SK-N-SH (cell line): ENCODE data around the gene LPIN1.

Experiments
- EP300 ChIP-seq, 2 experiments: IDR thresholded peaks; 2 replicates each; pipeline versions ENCODE4 v1.4.0 to v1.6.1; 2012; ENCODE audit warnings: borderline replicate concordance in 1 of 2, low read depth in 1 of 2, low read length in 1 of 2
- FOXM1 ChIP-seq: IDR thresholded peaks from 2 replicates; pipeline ENCODE4 v1.4.0; 2012; ENCODE audit warnings: low read depth, mild to moderate bottlenecking
- IRF3 ChIP-seq: fragments of 150-350 bp; IDR thresholded peaks from 2 replicates; pipeline ENCODE4 v1.6.1; 2016; ENCODE audit warnings: mild to moderate bottlenecking, low read depth, low read length
- POLR2AphosphoS5 ChIP-seq: IDR thresholded peaks from 2 replicates; pipeline ENCODE4 v1.6.1; 2012; ENCODE audit warnings: low read depth, low read length
- TAF1 ChIP-seq: IDR thresholded peaks from 2 replicates; pipeline ENCODE4 v1.6.1; 2012; ENCODE audit warnings: low read depth, mild to moderate bottlenecking, low read length, moderate library complexity, borderline replicate concordance
- TCF12 ChIP-seq: IDR thresholded peaks from 2 replicates; pipeline ENCODE4 v1.4.0; 2012
- TEAD4 ChIP-seq: IDR thresholded peaks from 2 replicates; pipeline ENCODE4 v1.4.0; 2012; ENCODE audit warnings: mild to moderate bottlenecking, borderline replicate concordance; ENCODE audit not compliant: insufficient read depth
- TF ChIP-seq, protein P1 (sequence below): fragments of 200-600 bp; sonication (generic); IDR thresholded peaks from 2 replicates; pipeline ENCODE4 v1.6.1; 2017; ENCODE audit warnings: antibody characterized with exemption, mild to moderate bottlenecking, moderate library complexity

GRCh38 chr2:11738589-11739436 lies 7.6 kb upstream of the LPIN1 start:
- no peak for TF ChIP-seq TAF1
- TF ChIP-seq FOXM1 = no peak
- TF ChIP-seq POLR2AphosphoS5 = no peak
- peak; percentile 20; the same call in 1 of the 2 replicates for TF ChIP-seq TCF12
- TF ChIP-seq EP300 (IDR thresholded peaks at IDR 0.05; ENCODE audit: borderline replicate concordance in 1 of 2, low read depth in 1 of 2, low read length in 1 of 2) = no peak
- TF ChIP-seq TEAD4 = no peak
- TF ChIP-seq, protein P1, sequence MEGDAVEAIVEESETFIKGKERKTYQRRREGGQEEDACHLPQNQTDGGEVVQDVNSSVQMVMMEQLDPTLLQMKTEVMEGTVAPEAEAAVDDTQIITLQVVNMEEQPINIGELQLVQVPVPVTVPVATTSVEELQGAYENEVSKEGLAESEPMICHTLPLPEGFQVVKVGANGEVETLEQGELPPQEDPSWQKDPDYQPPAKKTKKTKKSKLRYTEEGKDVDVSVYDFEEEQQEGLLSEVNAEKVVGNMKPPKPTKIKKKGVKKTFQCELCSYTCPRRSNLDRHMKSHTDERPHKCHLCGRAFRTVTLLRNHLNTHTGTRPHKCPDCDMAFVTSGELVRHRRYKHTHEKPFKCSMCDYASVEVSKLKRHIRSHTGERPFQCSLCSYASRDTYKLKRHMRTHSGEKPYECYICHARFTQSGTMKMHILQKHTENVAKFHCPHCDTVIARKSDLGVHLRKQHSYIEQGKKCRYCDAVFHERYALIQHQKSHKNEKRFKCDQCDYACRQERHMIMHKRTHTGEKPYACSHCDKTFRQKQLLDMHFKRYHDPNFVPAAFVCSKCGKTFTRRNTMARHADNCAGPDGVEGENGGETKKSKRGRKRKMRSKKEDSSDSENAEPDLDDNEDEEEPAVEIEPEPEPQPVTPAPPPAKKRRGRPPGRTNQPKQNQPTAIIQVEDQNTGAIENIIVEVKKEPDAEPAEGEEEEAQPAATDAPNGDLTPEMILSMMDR = peak; percentile 67
- TF ChIP-seq IRF3 = no peak
